ENCODE measurements around the gene MYBPH.

MYBPH gene

DNA sequence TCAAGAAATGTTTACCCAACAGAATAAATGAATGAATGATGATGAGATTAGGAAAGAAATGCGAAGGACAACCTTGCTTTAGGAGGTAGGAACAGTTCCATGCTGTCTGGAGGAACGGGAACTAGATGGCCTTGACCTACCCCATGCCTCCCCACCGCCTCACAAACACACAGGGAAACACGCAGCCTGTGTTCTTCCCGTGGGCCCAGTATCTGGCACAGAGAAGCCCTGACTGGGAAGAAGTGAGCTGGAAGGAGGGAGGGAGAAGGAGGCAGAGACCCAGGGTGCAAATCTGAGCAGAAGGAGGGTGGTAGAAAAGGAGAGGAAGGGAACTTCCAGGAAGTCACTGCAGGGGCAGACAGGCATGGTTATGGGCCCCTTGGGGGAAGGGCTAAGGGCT lies 51.6 kb downstream of the MYBPH start:
- no peak overlapping the region for H3K14ac ChIP-seq (ENCODE audit: low read length in 2 of 2)
- H2BK12ac ChIP-seq (ENCODE audit: low read length in 2 of 2): no peak overlapping the region
- H2BK15ac ChIP-seq (ENCODE audit: low read depth, poor library complexity, severe bottlenecking): no peak overlapping the region
- no peak overlapping the region for H3K4me3 ChIP-seq (ENCODE audit: insufficient read depth in 1 of 2, low read depth in 1 of 2, low read length in 2 of 2)
- H3K4me2 ChIP-seq (ENCODE audit: low read length, poor library complexity, severe bottlenecking): no peak overlapping the region
- no peak overlapping the region for H3K27ac ChIP-seq (ENCODE audit: low read length, poor library complexity, severe bottlenecking)
- H3K9me3 ChIP-seq (ENCODE audit: control insufficient read depth, low read length): no peaks in the 10 kb centered on the region
- no peak overlapping the region for H4K8ac ChIP-seq (ENCODE audit: low read length)
- H3K18ac ChIP-seq (ENCODE audit: low read depth in 1 of 2, low read length in 2 of 2): no peak overlapping the region
- no peak overlapping the region for H3K23ac ChIP-seq (ENCODE audit: low read length in 2 of 2)
- H3K4ac ChIP-seq (ENCODE audit: low read depth in 1 of 2, low read length in 2 of 2): no peak overlapping the region
- peaks cover 36% of the 10 kb centered on the region for H3K4me1 ChIP-seq (ENCODE audit: control insufficient read depth, insufficient read depth, low read depth, low read length)
- H3K9ac ChIP-seq (ENCODE audit: low read length): no peak overlapping the region
- H2BK5ac ChIP-seq (ENCODE audit: low read depth, low read length, poor library complexity, severe bottlenecking): no peak overlapping the region
- 70% methylated on average over 3 of the region's 5 CpGs for WGBS
- H4K91ac ChIP-seq (ENCODE audit: low read length): no peak overlapping the region
- peaks cover 0 to 4% of the 10 kb centered on the region in 2 experiments for H3K36me3 ChIP-seq (ENCODE audit: control insufficient read depth in 1 of 2, insufficient read depth in 2 of 2, low read depth in 1 of 2, low read length in 2 of 2)
- no peak overlapping the region for H2BK120ac ChIP-seq (ENCODE audit: low read depth, low read length)
- DNase-seq: no peak
- H2AFZ ChIP-seq (ENCODE audit: low read depth, low read length): no peak overlapping the region
- H3K27me3 ChIP-seq (ENCODE audit: control insufficient read depth in 1 of 2, insufficient read depth in 1 of 2, low read length in 2 of 2): peaks cover 1 to 54% of the 10 kb centered on the region in 2 experiments
- peaks cover 2% of the 10 kb centered on the region for H3K79me1 ChIP-seq (replicated peaks; ENCODE audit: low read length, poor library complexity, severe bottlenecking)
- no peak overlapping the region for H2AK5ac ChIP-seq (ENCODE audit: low read length, severe bottlenecking)

GRCh38 chr1:203122159-203122558 lies 53.5 kb downstream of the MYBPH start:
- Histone ChIP-seq H3K4me3 (ENCODE audit: insufficient read depth in 1 of 2, low read depth in 1 of 2, low read length in 2 of 2) (no peak overlapping the region), H4K91ac (ENCODE audit: low read length) (no peak overlapping the region)

DNA sequence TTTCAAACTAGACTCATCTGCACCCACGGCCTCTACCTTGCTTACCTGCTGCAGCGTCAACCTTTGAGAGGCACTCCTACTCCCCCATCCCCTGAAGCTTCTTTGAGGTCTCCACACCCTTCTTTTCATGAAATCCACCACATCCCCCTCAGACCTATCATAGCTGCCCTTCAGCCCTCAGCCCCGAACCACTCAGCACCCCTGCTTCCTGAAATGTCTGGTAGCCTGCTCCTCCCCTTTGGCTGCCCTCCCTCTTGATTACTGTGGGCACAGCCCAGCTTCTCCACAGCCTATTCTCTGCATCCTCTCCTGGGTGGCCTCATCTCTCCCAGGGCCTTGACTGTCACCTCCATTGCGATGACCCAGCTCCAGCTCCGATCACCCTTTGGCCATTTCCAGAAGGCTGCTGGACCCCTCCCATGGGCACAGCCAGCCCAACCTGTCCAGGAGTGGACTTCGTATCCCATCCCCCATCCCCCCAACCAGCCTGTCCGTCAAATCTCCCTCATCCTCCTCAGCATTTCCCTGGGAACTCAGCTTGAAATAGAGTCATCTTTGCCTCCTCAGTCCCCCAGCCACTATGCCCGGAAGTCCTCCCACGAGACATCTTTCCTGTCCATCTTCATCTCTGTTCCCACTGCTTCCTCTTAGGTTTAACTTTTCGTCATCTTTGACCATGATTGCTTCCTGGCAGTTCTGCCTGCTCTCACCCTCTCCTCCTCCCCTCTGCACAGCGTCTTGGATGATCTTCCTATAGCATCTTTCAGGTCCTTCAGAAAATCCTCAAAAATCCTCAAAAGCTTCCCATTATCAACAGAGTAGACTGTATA lies 54.2 kb downstream of the MYBPH start:
- no peak overlapping the region for H3K9ac ChIP-seq (ENCODE audit: low read length)
- H3K18ac ChIP-seq (ENCODE audit: low read depth in 1 of 2, low read length in 2 of 2): no peak overlapping the region
- H2BK15ac ChIP-seq (ENCODE audit: low read depth, poor library complexity, severe bottlenecking): no peak overlapping the region
- H3K23ac ChIP-seq (ENCODE audit: low read length in 2 of 2): no peak overlapping the region
- no peaks in the 10 kb centered on the region for H3K36me3 ChIP-seq (ENCODE audit: control insufficient read depth in 1 of 2, insufficient read depth in 2 of 2, low read depth in 1 of 2, low read length in 2 of 2)
- peaks cover 24 to 77% of the 10 kb centered on the region in 2 experiments for H3K27me3 ChIP-seq (ENCODE audit: control insufficient read depth in 1 of 2, insufficient read depth in 1 of 2, low read length in 2 of 2)
- no peak overlapping the region for H2BK120ac ChIP-seq (ENCODE audit: low read depth, low read length)
- no peak overlapping the region for H2AFZ ChIP-seq (ENCODE audit: low read depth, low read length)
- H3K27ac ChIP-seq (ENCODE audit: low read length, poor library complexity, severe bottlenecking): no peak overlapping the region
- peak overlapping the region; percentile 25 for H4K91ac ChIP-seq (ENCODE audit: low read length)
- no peak overlapping the region for H3K14ac ChIP-seq (ENCODE audit: low read length in 2 of 2)
- H3K4me2 ChIP-seq (ENCODE audit: low read length, poor library complexity, severe bottlenecking): no peak overlapping the region
- H4K8ac ChIP-seq (ENCODE audit: low read length): no peak overlapping the region
- H2BK5ac ChIP-seq (ENCODE audit: low read depth, low read length, poor library complexity, severe bottlenecking): no peak overlapping the region
- H3K4me3 ChIP-seq (ENCODE audit: insufficient read depth in 1 of 2, low read depth in 1 of 2, low read length in 2 of 2): no peak overlapping the region
- 79% methylated on average over 11 of the region's 11 CpGs for WGBS
- no peaks in the 10 kb centered on the region for H3K9me3 ChIP-seq (ENCODE audit: control insufficient read depth, low read length)
- peaks cover 2% of the 10 kb centered on the region for H3K79me1 ChIP-seq (replicated peaks; ENCODE audit: low read length, poor library complexity, severe bottlenecking)
- no peak for DNase-seq
- H2BK12ac ChIP-seq (ENCODE audit: low read length in 2 of 2): no peak overlapping the region
- H3K4me1 ChIP-seq (ENCODE audit: control insufficient read depth, insufficient read depth, low read depth, low read length): peaks cover 25% of the 10 kb centered on the region
- no peak overlapping the region for H3K4ac ChIP-seq (ENCODE audit: low read depth in 1 of 2, low read length in 2 of 2)
- H2AK5ac ChIP-seq (ENCODE audit: low read length, severe bottlenecking): no peak overlapping the region

More at GRCh38 chr1:203122159-203122558, 53.5 kb downstream of the MYBPH start:
- Histone ChIP-seq H4K8ac (ENCODE audit: low read length) (no peak overlapping the region), H3K9me3 (ENCODE audit: control insufficient read depth, low read length) (no peaks in the 10 kb centered on the region), H3K27ac (ENCODE audit: low read length, poor library complexity, severe bottlenecking) (no peak overlapping the region), H3K9ac (ENCODE audit: low read length) (no peak overlapping the region), H3K4me2 (ENCODE audit: low read length, poor library complexity, severe bottlenecking) (no peak overlapping the region), H2AFZ (ENCODE audit: low read depth, low read length) (no peak overlapping the region), H3K4ac (ENCODE audit: low read depth in 1 of 2, low read length in 2 of 2) (no peak overlapping the region), H2BK12ac (ENCODE audit: low read length in 2 of 2) (no peak overlapping the region), H2AK5ac (ENCODE audit: low read length, severe bottlenecking) (no peak overlapping the region), H3K36me3 (ENCODE audit: control insufficient read depth in 1 of 2, insufficient read depth in 2 of 2, low read depth in 1 of 2, low read length in 2 of 2) (no peaks in the 10 kb centered on the region), H2BK15ac (ENCODE audit: low read depth, poor library complexity, severe bottlenecking) (no peak overlapping the region), H3K4me1 (ENCODE audit: control insufficient read depth, insufficient read depth, low read depth, low read length) (peaks cover 32% of the 10 kb centered on the region), H3K27me3 (ENCODE audit: control insufficient read depth in 1 of 2, insufficient read depth in 1 of 2, low read length in 2 of 2) (peaks cover 17 to 70% of the 10 kb centered on the region in 2 experiments), H3K14ac (ENCODE audit: low read length in 2 of 2) (no peak overlapping the region), H3K23ac (ENCODE audit: low read length in 2 of 2) (no peak overlapping the region), H3K18ac (ENCODE audit: low read depth in 1 of 2, low read length in 2 of 2) (no peak overlapping the region), H2BK120ac (ENCODE audit: low read depth, low read length) (no peak overlapping the region), H3K79me1 (replicated peaks; ENCODE audit: low read length, poor library complexity, severe bottlenecking) (peaks cover 2% of the 10 kb centered on the region), H2BK5ac (ENCODE audit: low read depth, low read length, poor library complexity, severe bottlenecking) (no peak overlapping the region)
- WGBS: 90% methylated on average over 2 of the region's 2 CpGs
- DNase-seq: no peak

DNA sequence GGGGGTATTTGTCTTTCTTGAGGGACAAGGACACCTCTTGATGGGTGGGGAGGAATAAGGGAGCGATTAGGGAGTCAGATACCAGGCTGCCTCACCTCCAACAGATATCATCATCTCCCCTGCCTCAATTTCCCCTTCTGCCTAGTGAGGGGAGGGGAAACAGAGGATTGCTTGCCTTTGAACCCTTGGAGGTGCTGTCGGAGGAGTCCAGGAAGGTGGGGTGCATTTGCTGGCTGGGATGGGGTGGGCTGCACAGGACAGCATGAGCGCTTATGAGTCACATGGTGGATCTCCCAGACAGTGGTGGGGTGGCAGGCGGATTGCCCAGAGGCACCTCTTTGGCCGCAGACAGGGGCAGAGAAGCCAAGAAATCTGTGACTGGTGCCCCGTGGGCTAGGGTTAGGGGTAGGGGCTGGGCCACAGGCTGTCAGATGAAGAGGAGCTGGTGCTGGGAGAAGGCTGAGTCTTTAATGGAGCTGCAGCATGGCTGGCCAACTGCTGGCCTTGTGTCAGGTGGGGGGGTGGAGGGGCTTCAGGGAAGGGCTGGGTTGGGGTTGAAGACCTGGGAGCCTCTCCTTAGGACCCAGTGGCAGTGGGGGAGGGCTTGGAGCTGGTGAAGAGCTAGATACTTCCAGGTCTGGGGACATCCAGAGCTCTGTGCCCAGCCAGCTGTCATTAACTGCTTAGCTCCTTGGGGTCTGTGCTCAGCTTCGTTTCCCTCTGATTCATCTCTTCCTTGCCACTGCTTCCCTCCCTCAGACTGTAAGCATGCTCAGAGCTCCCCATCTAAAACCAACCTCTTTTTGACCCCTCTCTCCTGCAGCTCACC lies 55.1 kb downstream of the MYBPH start:
- H2AFZ ChIP-seq (ENCODE audit: low read depth, low read length): no peak overlapping the region
- H2BK12ac ChIP-seq (ENCODE audit: low read length in 2 of 2): no peak overlapping the region
- H4K8ac ChIP-seq (ENCODE audit: low read length): no peak overlapping the region
- H2BK120ac ChIP-seq (ENCODE audit: low read depth, low read length): no peak overlapping the region
- no peaks in the 10 kb centered on the region for H3K9me3 ChIP-seq (ENCODE audit: control insufficient read depth, low read length)
- no peak overlapping the region for H2BK15ac ChIP-seq (ENCODE audit: low read depth, poor library complexity, severe bottlenecking)
- no peak overlapping the region for H2AK5ac ChIP-seq (ENCODE audit: low read length, severe bottlenecking)
- H3K27ac ChIP-seq (ENCODE audit: low read length, poor library complexity, severe bottlenecking): no peak overlapping the region
- H3K4me3 ChIP-seq (ENCODE audit: insufficient read depth in 1 of 2, low read depth in 1 of 2, low read length in 2 of 2): no peak overlapping the region
- no peak overlapping the region for H3K23ac ChIP-seq (ENCODE audit: low read length in 2 of 2)
- H4K91ac ChIP-seq (ENCODE audit: low read length): no peak overlapping the region
- no peak overlapping the region for H3K9ac ChIP-seq (ENCODE audit: low read length)
- 86% methylated on average over 6 of the region's 7 CpGs for WGBS
- no peak overlapping the region for H3K4ac ChIP-seq (ENCODE audit: low read depth in 1 of 2, low read length in 2 of 2)
- no peak overlapping the region for H3K18ac ChIP-seq (ENCODE audit: low read depth in 1 of 2, low read length in 2 of 2)
- peaks cover 2% of the 10 kb centered on the region for H3K79me1 ChIP-seq (replicated peaks; ENCODE audit: low read length, poor library complexity, severe bottlenecking)
- no peak overlapping the region for H3K14ac ChIP-seq (ENCODE audit: low read length in 2 of 2)
- H3K36me3 ChIP-seq (ENCODE audit: control insufficient read depth in 1 of 2, insufficient read depth in 2 of 2, low read depth in 1 of 2, low read length in 2 of 2): no peaks in the 10 kb centered on the region
- no peak overlapping the region for H2BK5ac ChIP-seq (ENCODE audit: low read depth, low read length, poor library complexity, severe bottlenecking)
- H3K27me3 ChIP-seq (ENCODE audit: control insufficient read depth in 1 of 2, insufficient read depth in 1 of 2, low read length in 2 of 2): peaks cover 31 to 77% of the 10 kb centered on the region in 2 experiments
- H3K4me2 ChIP-seq (ENCODE audit: low read length, poor library complexity, severe bottlenecking): no peak overlapping the region
- H3K4me1 ChIP-seq (ENCODE audit: control insufficient read depth, insufficient read depth, low read depth, low read length): peaks cover 18% of the 10 kb centered on the region
- DNase-seq: no peak
